Dedifferentiated amniotic fluid mesenchymal stem cell (primary cell): ENCODE results near the gene FAM193B.

Experiments
- DNase-seq: peaks from one replicate; pipeline ENCODE4 v3.0.0-alpha.2; 2016; ENCODE audit errors: extremely low spot score

Gene FAM193B

DNA sequence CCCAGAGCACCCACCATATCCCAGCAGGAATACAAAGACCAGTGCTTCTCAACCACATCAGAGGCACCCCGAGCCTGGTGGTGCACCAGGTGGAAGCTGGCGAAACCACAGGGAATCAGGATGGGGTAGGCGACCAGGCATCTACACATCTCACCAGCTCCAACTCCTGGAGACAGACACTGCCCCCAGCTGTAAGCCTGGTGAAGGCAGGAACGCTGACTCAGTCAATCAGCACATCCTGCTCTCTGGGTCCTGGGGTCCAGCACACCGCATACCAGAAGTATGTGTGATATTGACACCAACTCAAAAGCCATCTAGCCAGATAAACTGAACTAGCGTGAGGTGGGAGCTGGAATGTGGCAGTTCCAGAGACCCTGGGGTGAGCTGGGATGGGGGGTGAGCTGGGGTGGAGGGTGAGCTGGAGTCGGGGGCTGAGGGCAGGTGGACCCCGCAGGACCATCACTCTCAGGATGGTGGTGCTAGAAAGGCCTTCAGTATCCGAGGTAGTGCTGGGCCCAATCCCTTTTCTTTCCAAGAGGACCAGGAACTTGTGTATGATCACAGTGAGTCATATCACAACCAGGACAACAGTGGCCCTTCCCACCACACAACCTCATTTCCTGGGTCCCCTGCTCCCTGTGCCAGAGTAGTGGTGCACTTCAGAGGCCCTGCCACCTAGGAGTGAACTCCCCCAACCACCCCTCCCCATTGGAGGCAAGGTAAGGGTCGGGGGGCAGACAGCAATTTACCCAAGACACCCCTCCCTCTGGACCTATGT lies 83.4 kb downstream of the FAM193B start:
- no peak for DNase-seq
